ENCODE data around the gene CDC42BPA. TPM values are rescaled to one million over a fixed set of nuclear protein-coding genes. Genes with fewer than 3 reads are reported as not detected.

CDC42BPA gene
- polyA plus RNA-seq, 3 donors, result 0.20 to 0.45 (median 0.39) TPM

GRCh38 chr1:227131193-227131592 is 187.1 kb downstream of the CDC42BPA start:
- H3K9me3 ChIP-seq (replicated peaks in 1 of 2; ENCODE audit: control insufficient read depth in 1 of 2, insufficient read depth in 1 of 2, low read length in 2 of 2), result no peaks in the 10 kb centered on the region

GRCh38 chr1:227127891-227128290 is 190.4 kb downstream of the CDC42BPA start:
- H3K4me3 ChIP-seq (replicated peaks in 1 of 3; ENCODE audit: low read depth in 2 of 3, low read length in 3 of 3), result no peak overlapping the region
- no peak overlapping the region for H3K27ac Mint-ChIP-seq
- no peak overlapping the region for H3K4me3 Mint-ChIP-seq
- H3K79me2 ChIP-seq (ENCODE audit: insufficient read depth, low read length), result no peaks in the 10 kb centered on the region
- TF ChIP-seq, protein P1, sequence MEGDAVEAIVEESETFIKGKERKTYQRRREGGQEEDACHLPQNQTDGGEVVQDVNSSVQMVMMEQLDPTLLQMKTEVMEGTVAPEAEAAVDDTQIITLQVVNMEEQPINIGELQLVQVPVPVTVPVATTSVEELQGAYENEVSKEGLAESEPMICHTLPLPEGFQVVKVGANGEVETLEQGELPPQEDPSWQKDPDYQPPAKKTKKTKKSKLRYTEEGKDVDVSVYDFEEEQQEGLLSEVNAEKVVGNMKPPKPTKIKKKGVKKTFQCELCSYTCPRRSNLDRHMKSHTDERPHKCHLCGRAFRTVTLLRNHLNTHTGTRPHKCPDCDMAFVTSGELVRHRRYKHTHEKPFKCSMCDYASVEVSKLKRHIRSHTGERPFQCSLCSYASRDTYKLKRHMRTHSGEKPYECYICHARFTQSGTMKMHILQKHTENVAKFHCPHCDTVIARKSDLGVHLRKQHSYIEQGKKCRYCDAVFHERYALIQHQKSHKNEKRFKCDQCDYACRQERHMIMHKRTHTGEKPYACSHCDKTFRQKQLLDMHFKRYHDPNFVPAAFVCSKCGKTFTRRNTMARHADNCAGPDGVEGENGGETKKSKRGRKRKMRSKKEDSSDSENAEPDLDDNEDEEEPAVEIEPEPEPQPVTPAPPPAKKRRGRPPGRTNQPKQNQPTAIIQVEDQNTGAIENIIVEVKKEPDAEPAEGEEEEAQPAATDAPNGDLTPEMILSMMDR (IDR thresholded peaks at IDR 0.05), result no peak
- peaks cover 0 to 9% (median 3%) of the 10 kb centered on the region in 7 donors for H3K9me3 Mint-ChIP-seq
- H3K9ac ChIP-seq (ENCODE audit: insufficient read depth, low read length, poor library complexity, severe bottlenecking), result no peak overlapping the region
- intact Hi-C loops (cut with micrococcal nuclease), result no loop called here
- H3K36me3 ChIP-seq (replicated peaks in 1 of 2; ENCODE audit: control insufficient read depth in 1 of 2, insufficient read depth in 2 of 2, low read length in 2 of 2), result no peaks in the 10 kb centered on the region
- WGBS (ENCODE audit: insufficient coverage), result 94% methylated on average over 3 of the region's 3 CpGs
- H3K4me2 ChIP-seq (replicated peaks; ENCODE audit: extremely low read depth, low read length, poor library complexity, severe bottlenecking), result no peak overlapping the region
- H3K36me3 Mint-ChIP-seq, result no peaks in the 10 kb centered on the region
- DNase-seq, result no peak
- H3K27me3 Mint-ChIP-seq (ENCODE audit: low read depth in 3 of 3), result no peaks in the 10 kb centered on the region
- no peak overlapping the region for H3K27ac ChIP-seq (ENCODE audit: low read depth in 1 of 2, low read length in 2 of 2)
- no peaks in the 10 kb centered on the region for H4K20me1 ChIP-seq (ENCODE audit: insufficient read depth, low read length)
- H3K4me1 Mint-ChIP-seq, result peaks cover 3% of the 10 kb centered on the region
- no peak overlapping the region for H2AFZ ChIP-seq (ENCODE audit: insufficient read depth, low read depth, low read length, poor library complexity, severe bottlenecking)
- H3K27me3 ChIP-seq (ENCODE audit: control insufficient read depth in 2 of 2, insufficient read depth in 2 of 2, low read length in 2 of 2), result no peaks in the 10 kb centered on the region
- no peaks in the 10 kb centered on the region for H3K9me3 ChIP-seq (replicated peaks in 1 of 2; ENCODE audit: control insufficient read depth in 1 of 2, insufficient read depth in 1 of 2, low read length in 2 of 2)
- no peaks in the 10 kb centered on the region for H3K4me1 ChIP-seq (ENCODE audit: control insufficient read depth in 1 of 2, insufficient read depth in 2 of 2, low read length in 2 of 2)

More at GRCh38 chr1:227131193-227131592, 187.1 kb downstream of the CDC42BPA start:
- Histone ChIP-seq H3K4me1 (ENCODE audit: control insufficient read depth in 1 of 2, insufficient read depth in 2 of 2, low read length in 2 of 2) (no peaks in the 10 kb centered on the region), H3K4me2 (replicated peaks; ENCODE audit: extremely low read depth, low read length, poor library complexity, severe bottlenecking) (no peak overlapping the region), H3K4me3 (replicated peaks in 1 of 3; ENCODE audit: low read depth in 2 of 3, low read length in 3 of 3) (no peak overlapping the region), H3K27ac (ENCODE audit: low read depth in 1 of 2, low read length in 2 of 2) (no peak overlapping the region), H3K9ac (ENCODE audit: insufficient read depth, low read length, poor library complexity, severe bottlenecking) (no peak overlapping the region), H2AFZ (ENCODE audit: insufficient read depth, low read depth, low read length, poor library complexity, severe bottlenecking) (no peak overlapping the region), H4K20me1 (ENCODE audit: insufficient read depth, low read length) (no peaks in the 10 kb centered on the region), H3K27me3 (ENCODE audit: control insufficient read depth in 2 of 2, insufficient read depth in 2 of 2, low read length in 2 of 2) (no peaks in the 10 kb centered on the region), H3K36me3 (replicated peaks in 1 of 2; ENCODE audit: control insufficient read depth in 1 of 2, insufficient read depth in 2 of 2, low read length in 2 of 2) (no peaks in the 10 kb centered on the region), H3K79me2 (ENCODE audit: insufficient read depth, low read length) (no peaks in the 10 kb centered on the region)
- Mint-ChIP-seq H3K4me1 (no peaks in the 10 kb centered on the region), H3K9me3 (peaks cover 0 to 9% (median 3%) of the 10 kb centered on the region in 7 donors), H3K4me3 (no peak overlapping the region), H3K27me3 (ENCODE audit: low read depth in 3 of 3) (peaks cover 0 to 2% (median 0%) of the 10 kb centered on the region in 3 donors), H3K36me3 (no peaks in the 10 kb centered on the region), H3K27ac (no peak overlapping the region)
- TF ChIP-seq, protein P1 (IDR thresholded peaks at IDR 0.05), result peak; percentile 21
- intact Hi-C loops (cut with micrococcal nuclease), result no loop called here
- 67% methylated on average over 2 of the region's 3 CpGs for WGBS (ENCODE audit: insufficient coverage)
- no peak for DNase-seq
